AG10803 (cell line): Measurements from ENCODE around the gene SMAGP.
A peak's percentile ranks its signal among the peaks of the same experiment; 100 is the strongest.

ENCODE experiments used
- DNase-seq: peaks from one replicate; pipeline ENCODE4 v3.0.0; 2010; ENCODE audit warnings: low read depth
- H3K4me3 ChIP-seq: 2 replicates; pipeline ENCODE4 v1.5.1; 2011; ENCODE audit warnings: mild to moderate bottlenecking, low read length, control low read depth
- TF ChIP-seq, protein P1 (sequence below): conservative IDR thresholded peaks from 2 replicates; pipeline ENCODE4 v1.5.1; 2011; ENCODE audit warnings: mild to moderate bottlenecking, low read length, control low read depth, inconsistent platforms

The SMAGP gene

DNA sequence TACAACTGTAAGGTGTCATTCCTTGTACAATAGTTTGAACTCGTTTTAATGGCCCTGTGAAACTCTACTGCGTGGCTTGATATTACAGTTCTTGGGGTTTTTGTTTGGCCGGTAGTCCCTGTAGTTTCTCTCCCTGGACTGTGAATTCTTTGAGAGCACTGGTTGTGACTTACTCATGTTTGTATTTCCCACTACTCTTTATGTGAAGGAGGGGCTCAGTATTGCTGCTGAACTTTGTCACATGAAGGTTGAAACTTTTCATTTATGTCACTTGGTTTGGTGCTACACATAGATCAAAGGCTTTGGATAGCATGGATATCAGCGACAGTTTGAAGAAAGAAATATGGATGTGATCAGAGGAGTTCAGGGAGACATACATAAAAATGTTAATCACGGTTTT, 50.9 kb downstream of the SMAGP start:
- no peak for DNase-seq
- TF ChIP-seq, protein P1, sequence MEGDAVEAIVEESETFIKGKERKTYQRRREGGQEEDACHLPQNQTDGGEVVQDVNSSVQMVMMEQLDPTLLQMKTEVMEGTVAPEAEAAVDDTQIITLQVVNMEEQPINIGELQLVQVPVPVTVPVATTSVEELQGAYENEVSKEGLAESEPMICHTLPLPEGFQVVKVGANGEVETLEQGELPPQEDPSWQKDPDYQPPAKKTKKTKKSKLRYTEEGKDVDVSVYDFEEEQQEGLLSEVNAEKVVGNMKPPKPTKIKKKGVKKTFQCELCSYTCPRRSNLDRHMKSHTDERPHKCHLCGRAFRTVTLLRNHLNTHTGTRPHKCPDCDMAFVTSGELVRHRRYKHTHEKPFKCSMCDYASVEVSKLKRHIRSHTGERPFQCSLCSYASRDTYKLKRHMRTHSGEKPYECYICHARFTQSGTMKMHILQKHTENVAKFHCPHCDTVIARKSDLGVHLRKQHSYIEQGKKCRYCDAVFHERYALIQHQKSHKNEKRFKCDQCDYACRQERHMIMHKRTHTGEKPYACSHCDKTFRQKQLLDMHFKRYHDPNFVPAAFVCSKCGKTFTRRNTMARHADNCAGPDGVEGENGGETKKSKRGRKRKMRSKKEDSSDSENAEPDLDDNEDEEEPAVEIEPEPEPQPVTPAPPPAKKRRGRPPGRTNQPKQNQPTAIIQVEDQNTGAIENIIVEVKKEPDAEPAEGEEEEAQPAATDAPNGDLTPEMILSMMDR: no peak
- H3K4me3 ChIP-seq: no peak overlapping the region

- TF ChIP-seq, protein P1: no peak
- peak overlapping the region; percentile 81 for H3K4me3 ChIP-seq
These were observed 51.5 kb downstream of the SMAGP start for GRCh38 chr12:51218607-51219161.

DNA sequence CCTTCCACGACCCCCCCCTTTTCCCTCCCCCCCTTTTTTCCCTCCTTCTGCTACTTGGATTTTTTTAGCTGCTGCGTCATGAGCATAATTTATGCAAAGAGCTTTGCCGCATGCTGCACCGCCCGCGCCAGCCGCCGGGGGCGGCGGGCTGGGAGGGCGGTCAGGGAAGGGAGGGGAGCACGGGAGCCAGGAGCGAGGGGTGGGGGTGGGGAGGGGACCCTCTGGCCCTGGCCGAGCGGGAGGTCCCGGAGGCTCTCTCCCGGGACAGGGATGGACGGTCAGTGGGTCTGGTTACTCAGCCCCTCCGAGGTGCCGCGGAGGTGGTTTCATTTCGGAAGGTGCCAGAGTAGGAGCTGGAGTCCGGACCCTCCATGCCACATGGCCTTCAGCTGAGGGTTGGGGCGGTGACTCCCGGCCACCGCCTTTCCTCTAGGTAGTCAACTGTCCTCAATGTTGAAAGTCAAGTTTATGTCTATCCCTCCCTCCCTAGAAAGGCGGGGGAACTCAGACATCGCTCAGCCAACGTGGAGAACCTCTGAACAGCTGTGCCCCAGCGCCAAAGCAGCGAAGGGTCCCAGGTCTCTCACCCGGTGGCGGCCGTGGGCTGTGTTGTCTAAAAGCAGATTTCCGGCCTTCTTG, 52.1 kb downstream of the SMAGP start, which contains the start of gene POU6F1:
Gene POU6F1 (minus strand): TSS at position 95 of the 639 bp plus-strand sequence. CDS start 11,226 bp downstream, outside the sequence.
- DNase-seq: peak; percentile 73
- TF ChIP-seq, protein P1: peak; percentile 44
- peak within 1 kb of the TSS; percentile 81 for H3K4me3 ChIP-seq

More at GRCh38 chr12:51218607-51219161, 51.5 kb downstream of the SMAGP start:
- DNase-seq: no peak

- TF ChIP-seq, protein P1: peak; percentile 28
- H3K4me3 ChIP-seq: peak overlapping the region; percentile 81
These were observed 52.9 kb downstream of the SMAGP start for GRCh38 chr12:51217133-51217967.

DNA sequence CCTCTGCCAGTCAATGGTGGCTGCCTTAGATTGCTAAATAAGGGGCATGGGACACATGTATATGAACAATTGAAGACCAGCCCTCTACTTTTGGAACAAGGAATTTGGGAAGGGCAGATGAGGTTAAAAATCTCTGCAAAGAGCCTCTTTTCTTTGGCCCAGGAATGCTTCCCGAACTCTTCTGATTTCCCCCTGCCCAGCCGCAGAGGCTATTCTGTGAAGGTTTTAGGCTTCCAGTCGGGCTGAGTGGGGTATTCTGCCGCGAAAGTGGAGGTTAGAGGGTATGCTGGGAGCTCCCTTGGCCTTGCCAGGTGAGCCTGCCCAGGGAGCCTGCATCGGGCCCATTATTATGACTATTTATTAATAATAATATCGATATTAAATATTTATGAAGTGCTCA, 53.6 kb downstream of the SMAGP start:
- TF ChIP-seq, protein P1: no peak

More at GRCh38 chr12:51217133-51217967, 52.9 kb downstream of the SMAGP start:
- DNase-seq: no peak

GRCh38 chr12:51214895-51215294, 55.3 kb downstream of the SMAGP start:
- TF ChIP-seq, protein P1: no peak
- no peak for DNase-seq

More for the DNA sequence above, 53.6 kb downstream of the SMAGP start:
- H3K4me3 ChIP-seq: peak overlapping the region; percentile 81
- no peak for DNase-seq

More at GRCh38 chr12:51214895-51215294, 55.3 kb downstream of the SMAGP start:
- H3K4me3 ChIP-seq: no peak overlapping the region
